ENCODE measurements around the gene TRAF3IP1. TPM values are rescaled to one million over a fixed set of nuclear protein-coding genes. Genes with fewer than 3 reads are reported as not detected.

The TRAF3IP1 gene
- total RNA-seq, 1 donor from 2014 or later: 21.7 TPM

GRCh38 chr2:238376884-238377391 lies 56.6 kb downstream of the TRAF3IP1 start:
- H3K36me3 ChIP-seq: no peaks in the 10 kb centered on the region
- H3K27ac ChIP-seq: no peak overlapping the region
- TF ChIP-seq CTCF (IDR thresholded peaks at IDR 0.05): no peak
- peaks cover 18% of the 10 kb centered on the region for H3K4me1 ChIP-seq
- no peak overlapping the region for H3K4me3 ChIP-seq
- intact Hi-C loops (cut with DNase I): no loop called here
- DNase-seq (no peak), ATAC-seq (peak; percentile 26 to 64)
- H3K27me3 ChIP-seq (ENCODE audit: low read depth): no peaks in the 10 kb centered on the region
- no peaks in the 10 kb centered on the region for H3K9me3 ChIP-seq

- Histone ChIP-seq H3K27ac (no peak overlapping the region), H3K4me3 (no peak overlapping the region), H3K9me3 (no peaks in the 10 kb centered on the region), H3K4me1 (peaks cover 18% of the 10 kb centered on the region), H3K27me3 (ENCODE audit: low read depth) (no peaks in the 10 kb centered on the region), H3K36me3 (no peaks in the 10 kb centered on the region)
- TF ChIP-seq CTCF (IDR thresholded peaks at IDR 0.05): no peak
- DNase-seq: no peak
- no peak for ATAC-seq
- intact Hi-C loops (cut with DNase I): no loop called here
These were observed 58.1 kb downstream of the TRAF3IP1 start for GRCh38 chr2:238378230-238379095.

GRCh38 chr2:238379096-238379810 lies 58.9 kb downstream of the TRAF3IP1 start:
- H3K27me3 ChIP-seq (ENCODE audit: low read depth): no peaks in the 10 kb centered on the region
- intact Hi-C loops (cut with DNase I): no loop called here
- H3K36me3 ChIP-seq: no peaks in the 10 kb centered on the region
- H3K27ac ChIP-seq: no peak overlapping the region
- H3K9me3 ChIP-seq: no peaks in the 10 kb centered on the region
- H3K4me1 ChIP-seq: peaks cover 18% of the 10 kb centered on the region
- peak; percentile 62 for DNase-seq
- peak; percentile 25 to 27 for ATAC-seq
- no peak overlapping the region for H3K4me3 ChIP-seq
- TF ChIP-seq CTCF (IDR thresholded peaks at IDR 0.05): no peak

GRCh38 chr2:238380336-238380735 lies 60.0 kb downstream of the TRAF3IP1 start:
- ATAC-seq: no peak
- DNase-seq: no peak
- no peaks in the 10 kb centered on the region for H3K27me3 ChIP-seq (ENCODE audit: low read depth)
- no peak overlapping the region for H3K4me3 ChIP-seq
- no peak overlapping the region for H3K27ac ChIP-seq
- peaks cover 18% of the 10 kb centered on the region for H3K4me1 ChIP-seq
- intact Hi-C loops (cut with DNase I): no loop called here
- no peaks in the 10 kb centered on the region for H3K9me3 ChIP-seq
- H3K36me3 ChIP-seq: no peaks in the 10 kb centered on the region
- TF ChIP-seq CTCF (IDR thresholded peaks at IDR 0.05): no peak

- peak in 1 of 2 donors; percentile 51 for ATAC-seq
- no peak for TF ChIP-seq CTCF (IDR thresholded peaks at IDR 0.05)
- no peak overlapping the region for H3K27ac ChIP-seq
- no peaks in the 10 kb centered on the region for H3K27me3 ChIP-seq (ENCODE audit: low read depth)
- H3K9me3 ChIP-seq: no peaks in the 10 kb centered on the region
- H3K4me1 ChIP-seq: peaks cover 18% of the 10 kb centered on the region
- intact Hi-C loops (cut with DNase I): no loop called here
- H3K4me3 ChIP-seq: no peak overlapping the region
- H3K36me3 ChIP-seq: no peaks in the 10 kb centered on the region
- no peak for DNase-seq
These were observed 60.5 kb downstream of the TRAF3IP1 start for GRCh38 chr2:238380785-238381184.
